ENCODE measurements around the gene IMPDH1. TPM values are rescaled to one million over a fixed set of nuclear protein-coding genes. Genes with fewer than 3 reads are reported as not detected.
A peak's percentile ranks its signal among the peaks of the same experiment; 100 is the strongest.

IMPDH1 gene
- total RNA-seq, 2 experiments from 2014 or later: 26.5 to 27.0 TPM

GRCh38 chr7:128383776-128384175, 26.0 kb downstream of the IMPDH1 start:
- no peak overlapping the region for H3K27ac ChIP-seq (ENCODE audit: low read depth in 1 of 2, low read length in 2 of 2)
- no peak for ATAC-seq (ENCODE audit: poor library complexity)
- no peak overlapping the region for H3K4me3 ChIP-seq (ENCODE audit: low read length)
- peaks cover 10% of the 10 kb centered on the region for H3K4me1 ChIP-seq (ENCODE audit: insufficient read depth, low read length)
- H3K27me3 Mint-ChIP-seq: no peaks in the 10 kb centered on the region
- no peaks in the 10 kb centered on the region for H3K36me3 ChIP-seq (ENCODE audit: insufficient read depth, low read length)
- peak in 1 of 14 experiments; percentile 5 for DNase-seq
- no peak overlapping the region for H3K27ac Mint-ChIP-seq
- H3K4me1 Mint-ChIP-seq (ENCODE audit: low read depth): no peaks in the 10 kb centered on the region
- TF ChIP-seq CTCF (IDR thresholded peaks at IDR 0.05): no peak
- no peaks in the 10 kb centered on the region for H3K9me3 Mint-ChIP-seq
- H3K36me3 Mint-ChIP-seq (ENCODE audit: low read depth): no peaks in the 10 kb centered on the region
- H3K27me3 ChIP-seq (ENCODE audit: control insufficient read depth in 1 of 2, insufficient read depth in 2 of 2, low read length in 2 of 2): peaks cover 0 to 5% of the 10 kb centered on the region in 2 experiments
- intact Hi-C loops (cut with DNase I, micrococcal nuclease): loop anchor here in 1 of 2 experiments (5.0 kb wide), 1 partner anchor 719 kb away; no protein-coding TSS in a partner anchor
- H3K9me3 ChIP-seq (ENCODE audit: control insufficient read depth in 1 of 2, insufficient read depth in 1 of 2, low read length in 2 of 2): no peaks in the 10 kb centered on the region
- no peak overlapping the region for H3K4me3 Mint-ChIP-seq
- ChIA-PET POLR2A (interaction anchor here (0.5 kb wide), 1 partner anchor 34 kb away, joined by 3 read pairs; no protein-coding TSS in a partner anchor), CTCF (interaction anchor here (1.0 to 1.2 kb wide), 2 partner anchors 36 kb away, joined by 3 to 4 read pairs; no protein-coding TSS in a partner anchor)

- TF ChIP-seq CTCF (IDR thresholded peaks at IDR 0.05): peak; percentile 46
- Mint-ChIP-seq H3K9me3 (no peaks in the 10 kb centered on the region), H3K27ac (no peak overlapping the region), H3K4me1 (ENCODE audit: low read depth) (no peaks in the 10 kb centered on the region), H3K27me3 (no peaks in the 10 kb centered on the region), H3K4me3 (no peak overlapping the region), H3K36me3 (ENCODE audit: low read depth) (no peaks in the 10 kb centered on the region)
- ChIA-PET CTCF (interaction anchor here (1.3 kb wide), 1 partner anchor 37 kb away, joined by 3 read pairs; the partner anchor contains the start of gene RBM28), POLR2A (no interaction called here)
- Histone ChIP-seq H3K36me3 (ENCODE audit: insufficient read depth, low read length) (no peaks in the 10 kb centered on the region), H3K4me1 (ENCODE audit: insufficient read depth, low read length) (peaks cover 5% of the 10 kb centered on the region), H3K9me3 (ENCODE audit: control insufficient read depth in 1 of 2, insufficient read depth in 1 of 2, low read length in 2 of 2) (no peaks in the 10 kb centered on the region), H3K27ac (ENCODE audit: low read depth in 1 of 2, low read length in 2 of 2) (no peak overlapping the region), H3K4me3 (ENCODE audit: low read length) (no peak overlapping the region), H3K27me3 (ENCODE audit: control insufficient read depth in 1 of 2, insufficient read depth in 2 of 2, low read length in 2 of 2) (no peaks in the 10 kb centered on the region)
- no peak for ATAC-seq (ENCODE audit: poor library complexity)
- DNase-seq: peak in 8 of 14 experiments; percentile 12 to 54 (median 24)
- intact Hi-C loops (cut with DNase I, micrococcal nuclease): loop anchor here in 1 of 2 experiments (1.0 to 5.0 kb wide), 2 partner anchors 31 to 721 kb away; no protein-coding TSS in a partner anchor
Observed at GRCh38 chr7:128381161-128381821, 28.5 kb downstream of the IMPDH1 start.

GRCh38 chr7:128380483-128381106, 29.2 kb downstream of the IMPDH1 start:
- ATAC-seq (ENCODE audit: poor library complexity): no peak
- Mint-ChIP-seq H3K4me3 (no peak overlapping the region), H3K27ac (no peak overlapping the region), H3K4me1 (ENCODE audit: low read depth) (no peaks in the 10 kb centered on the region), H3K27me3 (no peaks in the 10 kb centered on the region), H3K36me3 (ENCODE audit: low read depth) (no peaks in the 10 kb centered on the region), H3K9me3 (no peaks in the 10 kb centered on the region)
- intact Hi-C loops (cut with DNase I, micrococcal nuclease): loop anchor here in 1 of 2 experiments (1.0 to 5.0 kb wide), 2 partner anchors 30 to 722 kb away; no protein-coding TSS in a partner anchor
- H3K4me1 ChIP-seq (ENCODE audit: insufficient read depth, low read length): peaks cover 5% of the 10 kb centered on the region
- peak in 1 of 14 experiments; percentile 4 for DNase-seq
- H3K36me3 ChIP-seq (ENCODE audit: insufficient read depth, low read length): no peaks in the 10 kb centered on the region
- no peaks in the 10 kb centered on the region for H3K27me3 ChIP-seq (ENCODE audit: control insufficient read depth in 1 of 2, insufficient read depth in 2 of 2, low read length in 2 of 2)
- H3K27ac ChIP-seq (ENCODE audit: low read depth in 1 of 2, low read length in 2 of 2): no peak overlapping the region
- ChIA-PET CTCF (interaction anchor here (1.3 kb wide), 1 partner anchor 37 kb away, joined by 3 read pairs; the partner anchor contains the start of gene RBM28), POLR2A (no interaction called here)
- no peak overlapping the region for H3K4me3 ChIP-seq (ENCODE audit: low read length)
- no peak for TF ChIP-seq CTCF (IDR thresholded peaks at IDR 0.05)
- no peaks in the 10 kb centered on the region for H3K9me3 ChIP-seq (ENCODE audit: control insufficient read depth in 1 of 2, insufficient read depth in 1 of 2, low read length in 2 of 2)
